ENCODE measurements around the gene CDH13.

Gene CDH13

GRCh38 chr16:82628711-82629110 is 1.9 kb downstream of the CDH13 start:
- no peak for DNase-seq

DNA sequence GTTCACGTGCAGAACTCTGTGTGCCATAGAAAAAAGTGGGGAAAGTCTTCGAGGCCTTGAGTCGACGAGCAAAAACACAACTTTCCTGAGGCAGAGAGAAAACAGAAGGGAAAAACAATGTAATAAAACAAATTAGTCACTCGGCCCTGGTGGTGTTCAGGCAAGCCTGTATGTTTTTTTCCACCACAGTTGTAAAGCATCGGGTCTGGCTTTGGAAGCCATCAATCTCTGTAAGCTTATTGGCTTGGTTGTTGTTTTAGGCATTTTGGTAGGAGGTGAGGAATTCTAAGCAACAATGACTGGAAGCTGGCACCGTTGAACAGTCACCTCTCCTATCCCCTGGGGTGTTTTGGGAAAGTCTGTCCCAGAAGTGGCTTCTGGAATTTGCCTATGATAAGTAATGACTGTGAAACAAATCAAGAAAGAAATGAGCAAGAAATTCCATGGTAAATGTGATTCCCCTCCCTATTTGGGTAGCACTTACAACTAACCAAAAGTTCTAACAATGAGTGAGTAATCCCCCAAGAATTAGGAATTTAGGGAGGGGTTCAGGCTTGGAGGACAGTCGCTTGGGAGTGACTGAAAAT is 2.8 kb downstream of the CDH13 start:
- DNase-seq, result no peak

DNA sequence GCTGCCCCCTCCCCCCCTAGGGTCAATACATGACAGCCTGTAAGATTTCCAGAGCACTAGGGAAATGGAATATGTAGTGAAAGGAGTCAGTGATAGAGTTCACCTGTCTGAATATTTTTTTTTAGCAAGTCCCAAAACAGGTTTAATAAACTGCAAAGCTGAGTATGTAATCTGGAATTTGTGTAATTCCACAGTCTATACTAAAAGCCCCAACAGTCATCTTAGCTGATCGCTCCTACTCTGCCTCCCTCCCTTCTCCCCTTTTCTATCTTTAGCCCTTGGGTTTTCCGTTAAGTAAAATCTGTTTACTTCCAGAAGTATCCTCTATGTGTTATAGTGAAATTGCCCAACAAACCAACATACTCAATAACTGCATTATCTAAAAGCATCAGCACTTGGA is 3.5 kb downstream of the CDH13 start:
- DNase-seq, result no peak

DNA sequence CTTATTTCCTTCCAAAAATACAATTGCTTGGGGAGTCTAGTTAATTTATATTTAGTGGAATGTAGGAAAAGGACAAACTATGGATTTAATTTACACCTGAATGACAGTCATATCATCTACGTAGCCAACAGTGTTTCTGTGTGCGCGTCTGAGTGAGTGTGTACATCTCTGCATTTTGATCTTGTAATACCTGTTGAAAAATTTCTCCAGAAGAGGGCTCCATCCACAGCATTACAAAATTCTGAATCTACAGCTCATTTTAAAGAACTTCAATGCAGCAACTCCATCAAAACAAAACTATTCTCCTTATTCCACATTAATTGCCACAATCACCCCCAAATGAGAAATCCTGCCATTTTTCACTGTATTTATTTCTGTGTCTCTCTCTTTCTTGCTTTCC is 3.9 kb downstream of the CDH13 start:
- DNase-seq, result no peak

DNA sequence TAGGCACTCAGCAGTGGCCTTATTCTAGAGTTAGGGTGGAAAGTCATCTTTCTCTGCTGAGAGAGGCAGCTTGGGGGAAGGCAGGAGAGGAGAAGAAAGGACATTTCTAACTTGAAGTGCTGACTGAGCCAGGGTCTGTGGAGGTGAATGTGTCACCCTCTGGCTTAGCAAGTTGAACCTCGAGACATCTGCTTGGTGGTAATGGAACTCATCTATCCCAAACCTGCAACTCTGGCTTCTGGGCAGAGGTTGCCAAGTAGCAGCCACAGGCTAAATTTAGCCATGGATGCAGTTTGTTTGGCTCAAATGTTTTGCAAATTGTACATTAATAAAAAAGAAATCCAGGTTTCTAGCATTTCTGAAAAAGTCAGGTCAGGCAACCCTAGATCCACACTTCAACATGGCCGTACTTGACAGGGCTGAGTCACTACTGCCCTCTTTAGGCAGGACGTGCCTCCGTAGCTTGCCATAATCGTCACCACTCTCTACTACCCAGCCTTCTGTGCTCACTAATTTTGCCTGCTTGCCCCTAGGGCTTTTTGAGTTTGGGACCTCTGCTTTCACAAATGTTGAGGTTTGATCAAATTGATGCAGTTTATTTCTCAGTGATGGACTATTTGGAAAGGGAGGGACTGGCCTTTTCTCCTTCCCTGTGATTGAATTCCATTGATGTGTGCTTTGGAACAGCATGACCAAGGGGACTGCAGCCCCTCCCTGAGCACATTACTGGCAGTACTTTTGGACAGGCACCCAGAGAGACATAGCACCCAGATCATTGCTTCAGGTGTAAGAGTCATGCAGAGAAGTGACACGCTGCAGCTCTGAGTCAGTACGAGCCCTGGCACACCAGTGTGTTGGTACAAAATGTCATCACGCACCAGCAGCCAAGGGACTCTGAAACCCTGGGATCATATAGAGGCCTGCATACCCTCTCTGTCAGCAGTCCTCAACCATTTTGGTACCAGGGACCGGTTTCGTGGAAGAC is 5.2 kb downstream of the CDH13 start:
- DNase-seq, result no peak

GRCh38 chr16:82633964-82634600 is 7.3 kb downstream of the CDH13 start:
- DNase-seq, result no peak

GRCh38 chr16:82634955-82635610 is 8.3 kb downstream of the CDH13 start:
- DNase-seq, result no peak

GRCh38 chr16:82636485-82636884 is 9.7 kb downstream of the CDH13 start:
- no peak for DNase-seq

GRCh38 chr16:82636958-82637357 is 10.2 kb downstream of the CDH13 start:
- no peak for DNase-seq

DNA sequence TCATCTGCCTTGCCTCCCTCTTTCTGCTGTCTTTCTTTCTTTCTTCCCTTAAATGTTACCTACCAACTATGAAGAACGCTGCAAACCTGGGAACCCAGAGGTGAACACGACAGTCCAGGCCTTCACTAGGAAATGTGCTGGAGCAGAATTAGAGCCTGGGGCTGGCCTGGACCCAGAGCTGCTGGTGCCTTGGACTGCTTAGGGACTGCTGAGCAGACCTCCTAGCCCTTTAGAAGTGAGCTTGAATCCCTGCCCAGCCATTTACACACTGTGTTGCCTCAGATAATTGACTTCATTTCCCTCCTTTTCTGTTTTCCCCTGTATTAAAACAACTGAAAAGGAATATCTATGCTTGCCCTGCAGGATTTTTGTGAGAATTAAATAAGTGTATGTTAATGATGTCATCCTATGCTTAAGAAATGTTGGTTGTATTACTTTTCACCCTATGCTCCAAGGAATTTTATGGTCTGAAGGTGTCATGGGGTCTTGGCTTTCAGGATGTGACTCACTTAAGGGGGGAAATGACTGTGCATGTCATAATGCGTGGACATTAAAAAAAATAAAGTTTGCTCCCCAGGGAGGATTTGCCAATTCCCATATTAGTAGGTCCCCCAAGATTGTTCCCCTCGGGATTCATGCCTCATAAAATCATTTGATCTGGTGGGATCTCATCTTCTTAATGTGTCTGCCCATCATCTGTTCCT is 11.5 kb downstream of the CDH13 start:
- DNase-seq, result no peak

DNA sequence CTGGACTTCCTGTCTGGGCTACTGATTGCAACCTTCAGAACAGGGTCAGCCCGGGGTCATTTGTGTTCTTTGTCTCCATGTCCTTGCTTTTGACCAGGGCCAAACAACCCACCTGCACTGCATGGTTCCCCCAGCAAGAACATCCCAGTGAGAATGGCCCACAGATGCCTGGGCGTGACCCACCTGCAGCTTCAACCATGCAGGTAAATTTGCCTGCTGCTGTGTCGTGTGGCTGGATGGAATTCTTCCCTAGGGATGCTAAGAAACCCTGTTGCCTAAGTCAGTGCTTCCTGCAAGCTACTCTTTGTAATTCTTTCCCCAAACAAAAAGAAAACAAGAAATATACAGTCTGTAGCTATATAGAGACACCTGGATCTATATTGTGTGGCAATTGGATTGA is 12.5 kb downstream of the CDH13 start:
- no peak for DNase-seq

- DNase-seq, result no peak
Measured at GRCh38 chr16:82639666-82640336, 13.0 kb downstream of the CDH13 start.

DNA sequence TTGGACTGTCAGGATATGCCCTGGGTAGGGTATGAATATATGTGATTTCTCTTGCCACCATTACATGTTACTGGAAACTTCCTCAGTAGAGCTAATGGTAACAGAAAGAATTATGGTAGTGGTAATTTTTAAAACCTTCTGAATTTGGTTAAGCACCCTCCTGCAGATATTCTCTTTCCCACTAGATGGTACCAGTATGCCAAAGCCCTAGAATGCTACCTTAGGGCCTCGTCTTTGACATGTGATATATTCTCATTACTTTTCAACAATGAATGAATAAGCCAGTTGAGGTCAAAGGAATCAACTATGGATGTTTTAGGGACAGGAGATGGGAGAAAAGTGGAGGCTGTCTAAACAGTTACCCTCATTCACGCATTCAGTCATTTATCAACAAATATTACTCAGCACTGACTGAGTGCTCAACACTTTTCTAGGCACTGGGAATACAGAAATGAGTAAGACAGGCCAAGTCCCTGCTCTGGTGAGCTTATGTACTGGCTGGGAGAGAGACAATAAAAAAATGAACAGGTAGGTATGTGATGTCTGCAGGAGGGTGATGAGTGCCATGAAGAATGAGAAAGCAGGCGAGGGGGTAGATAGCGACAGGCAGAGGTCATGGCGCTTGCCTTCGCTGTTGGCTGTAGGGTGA is 14.7 kb downstream of the CDH13 start:
- no peak for DNase-seq

DNA sequence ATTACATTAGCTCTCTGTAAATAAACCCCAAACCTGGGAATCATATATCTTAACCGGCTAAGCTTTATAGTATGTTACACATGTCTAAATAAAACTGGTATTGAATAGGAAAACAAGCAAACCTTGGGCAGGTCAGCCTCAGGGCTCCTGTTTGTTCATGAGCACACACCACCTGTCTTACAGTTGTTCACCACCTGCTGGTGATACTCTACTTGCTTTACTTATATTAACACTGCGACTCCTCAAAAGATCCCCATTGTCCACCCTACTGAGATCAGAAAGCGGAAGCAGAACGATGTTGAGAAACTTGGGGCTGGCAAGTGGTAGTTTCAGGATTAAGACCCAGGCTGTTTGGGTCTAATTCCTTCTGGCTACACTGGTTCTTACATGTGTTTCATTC is 16.4 kb downstream of the CDH13 start:
- DNase-seq, result no peak

- no peak for DNase-seq
Measured at GRCh38 chr16:82643936-82644630, 17.3 kb downstream of the CDH13 start.

DNA sequence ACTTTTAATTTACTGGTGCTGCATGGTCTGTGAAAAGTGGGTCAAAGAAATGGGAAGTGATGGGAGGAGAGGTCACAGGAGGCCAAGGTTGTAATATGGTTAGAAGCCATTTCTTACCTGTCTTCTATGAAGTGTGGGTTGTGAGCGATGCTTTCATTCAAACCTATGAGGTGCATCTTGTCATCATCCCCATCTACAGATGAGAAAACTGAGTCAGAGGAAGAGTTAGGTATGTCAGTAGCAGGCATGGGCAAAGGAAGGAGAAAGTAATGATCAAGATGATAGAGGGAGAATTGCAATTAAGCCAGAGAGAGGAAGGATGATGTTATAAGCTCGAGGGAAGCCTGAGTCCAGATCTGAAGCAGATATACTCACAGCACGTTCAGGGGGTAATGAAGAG is 19.7 kb downstream of the CDH13 start:
- DNase-seq, result no peak

GRCh38 chr16:82649766-82650165 is 23.0 kb downstream of the CDH13 start:
- DNase-seq, result no peak

- no peak for DNase-seq
Measured at GRCh38 chr16:82650804-82651203, 24.0 kb downstream of the CDH13 start.

- no peak for DNase-seq
Measured at GRCh38 chr16:82651921-82652601, 25.3 kb downstream of the CDH13 start.

DNA sequence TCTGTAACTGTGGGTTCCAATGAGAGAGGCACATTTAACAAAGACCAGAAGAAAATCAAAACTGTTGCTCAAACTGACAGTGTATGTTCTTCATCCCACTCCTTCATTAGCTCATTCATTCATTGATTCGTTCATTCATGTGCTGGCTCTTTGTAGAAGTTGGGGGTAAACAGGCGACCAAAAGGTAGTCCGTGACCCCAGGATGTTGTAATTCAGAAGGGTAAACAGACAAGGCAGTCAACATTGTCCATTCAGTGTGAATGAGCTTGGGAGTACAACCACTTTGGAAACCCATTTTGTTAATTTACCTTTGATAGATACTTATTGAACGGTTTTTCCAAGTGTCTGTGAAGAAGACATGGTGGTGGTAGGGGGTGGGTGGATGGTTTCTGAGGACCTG is 26.1 kb downstream of the CDH13 start:
- DNase-seq, result no peak

Data from effector CD8-positive, alpha-beta T cell (primary cell).